IMR-90 (cell line): Measurements from ENCODE around the gene LEKR1. TPM values are rescaled to one million over a fixed set of nuclear protein-coding genes. Genes with fewer than 3 reads are reported as not detected.

Experiments used
- ATAC-seq: fragments of 200-7000 bp; cut with Tn5 transposase; 2 replicates; pipeline ENCODE4 v1.9.1; 2020; ENCODE audit warnings: low read depth, mild to moderate bottlenecking, moderate library complexity
- BruUV-seq: library from RNA; stranded (reverse); fragments of 400-500 nt; replicated peaks from 2 replicates; lab custom pipeline; 2021; lab: Mats Ljungman, UMichigan
- CTCF ChIA-PET: fragments of 300-600 bp; formaldehyde crosslinking; extraction: SDS; loops from one replicate; lab custom pipeline; 2021; ENCODE audit warnings: antibody characterized with exemption; lab: Yijun Ruan, JAX
- POLR2A ChIA-PET: fragments of 300-600 bp; sonication (Branson Sonifier 250); formaldehyde crosslinking; loops from one replicate; lab custom pipeline; 2022; ENCODE audit warnings: antibody characterized with exemption; ENCODE audit not compliant: unreplicated experiment; lab: Charles Lee
- DNase-seq: peaks from one replicate; pipeline ENCODE4 v3.0.0; 2013
- H2AFZ ChIP-seq: replicated peaks from 2 replicates; pipeline ENCODE3; 2013; ENCODE audit warnings: low read length, mild to moderate bottlenecking; ENCODE audit not compliant: poor library complexity
- H2AK5ac ChIP-seq: 2 replicates; pipeline ENCODE4 v1.6.1; 2013; ENCODE audit warnings: low read depth, low read length, inconsistent platforms
- H2AK9ac ChIP-seq: replicated peaks from 2 replicates; pipeline ENCODE3; 2013; ENCODE audit warnings: mild to moderate bottlenecking, low read depth, low read length, moderate library complexity; ENCODE audit not compliant: poor library complexity
- H2BK120ac ChIP-seq: 2 replicates; pipeline ENCODE4 v1.6.1; 2013; ENCODE audit warnings: low read depth, low read length, inconsistent platforms
- H2BK15ac ChIP-seq: 3 replicates; pipeline ENCODE4 v1.6.1; 2013; ENCODE audit warnings: low read depth, low read length, inconsistent platforms
- H2BK20ac ChIP-seq: 2 replicates; pipeline ENCODE4 v1.6.1; 2013; ENCODE audit warnings: low read depth, mild to moderate bottlenecking, inconsistent platforms, low read length, moderate library complexity
- H2BK5ac ChIP-seq: 2 replicates; pipeline ENCODE4 v1.6.1; 2013; ENCODE audit warnings: mild to moderate bottlenecking, low read depth, low read length, inconsistent platforms; ENCODE audit not compliant: poor library complexity, severe bottlenecking
- H3K14ac ChIP-seq: replicated peaks from 2 replicates; pipeline ENCODE4 v1.6.1; 2013; ENCODE audit warnings: low read depth, low read length, inconsistent platforms
- H3K18ac ChIP-seq: 2 replicates; pipeline ENCODE4 v1.6.1; 2013; ENCODE audit warnings: low read depth, low read length, control low read depth
- H3K23ac ChIP-seq: 2 replicates; pipeline ENCODE4 v1.6.1; 2013; ENCODE audit warnings: low read depth, low read length, inconsistent platforms
- H3K27ac ChIP-seq: 2 replicates; pipeline ENCODE4 v1.5.1; 2013; ENCODE audit warnings: mild to moderate bottlenecking, control low read depth, low read length; ENCODE audit not compliant: insufficient read depth
- H3K27me3 ChIP-seq: 2 replicates; pipeline ENCODE4 v1.6.1; 2013; ENCODE audit warnings: low read length; ENCODE audit not compliant: control insufficient read depth, insufficient read depth
- H3K36me3 ChIP-seq: 2 replicates; pipeline ENCODE4 v1.6.1; 2013; ENCODE audit warnings: low read length, mixed read lengths; ENCODE audit not compliant: control insufficient read depth, insufficient read depth
- H3K4ac ChIP-seq: 2 replicates; pipeline ENCODE4 v1.6.1; 2013; ENCODE audit warnings: low read depth, low read length, inconsistent platforms
- H3K4me1 ChIP-seq: 2 replicates; pipeline ENCODE4 v1.6.1; 2013; ENCODE audit warnings: low read length, mixed read lengths; ENCODE audit not compliant: control insufficient read depth, insufficient read depth
- H3K4me2 ChIP-seq: 2 replicates; pipeline ENCODE4 v1.6.1; 2013; ENCODE audit warnings: low read depth, mild to moderate bottlenecking, control low read depth, low read length, moderate library complexity
- H3K4me3 ChIP-seq: 2 replicates; pipeline ENCODE4 v1.5.1; 2013; ENCODE audit warnings: low read depth, mild to moderate bottlenecking, control low read depth, low read length, moderate library complexity; ENCODE audit not compliant: insufficient read depth
- H3K56ac ChIP-seq: 2 replicates; pipeline ENCODE4 v1.6.1; 2013; ENCODE audit warnings: low read length, inconsistent platforms; ENCODE audit not compliant: insufficient read depth; ENCODE audit errors: extremely low read depth
- H3K79me1 ChIP-seq, 2 experiments: 2 replicates each; pipeline ENCODE4 v1.6.1; 2013; ENCODE audit warnings: low read length in 2 of 2, inconsistent platforms in 1 of 2, low read depth in 1 of 2
- H3K9ac ChIP-seq: 2 replicates; pipeline ENCODE4 v1.6.1; 2013; ENCODE audit warnings: low read depth, low read length, control low read depth
- H3K9me1 ChIP-seq: 2 replicates; pipeline ENCODE4 v1.6.1; 2013; ENCODE audit warnings: low read length, inconsistent platforms; ENCODE audit not compliant: insufficient read depth
- H3K9me3 ChIP-seq: 2 replicates; pipeline ENCODE4 v1.6.1; 2013; ENCODE audit warnings: low read length; ENCODE audit not compliant: control insufficient read depth, insufficient read depth
- H4K20me1 ChIP-seq: 2 replicates; pipeline ENCODE4 v1.6.1; 2013; ENCODE audit warnings: low read length, inconsistent platforms; ENCODE audit not compliant: insufficient read depth
- H4K5ac ChIP-seq: 2 replicates; pipeline ENCODE4 v1.6.1; 2013; ENCODE audit warnings: mild to moderate bottlenecking, low read depth, low read length, control low read depth
- H4K8ac ChIP-seq, 2 experiments: 2 replicates each; pipeline ENCODE4 v1.6.1; 2013; ENCODE audit warnings: low read depth in 2 of 2, low read length in 2 of 2, control low read depth in 1 of 2, inconsistent platforms in 1 of 2
- H4K91ac ChIP-seq: 2 replicates; pipeline ENCODE4 v1.6.1; 2013; ENCODE audit warnings: low read depth, low read length, inconsistent platforms; ENCODE audit not compliant: insufficient read depth
- CEBPB ChIP-seq: IDR thresholded peaks from 2 replicates; pipeline ENCODE4 v1.6.1; 2012; ENCODE audit warnings: low read depth, low read length, improper control_type of control experiment
- CHD1 ChIP-seq: IDR thresholded peaks from 2 replicates; pipeline ENCODE4 v1.6.1; 2012; ENCODE audit warnings: low read depth, low read length, improper control_type of control experiment
- FOS ChIP-seq: fragments of 150-350 bp; IDR thresholded peaks from 2 replicates; pipeline ENCODE4 v1.6.1; 2016; ENCODE audit warnings: low read depth, low read length
- MAFK ChIP-seq: IDR thresholded peaks from 2 replicates; pipeline ENCODE4 v1.6.1; 2012; ENCODE audit warnings: low read depth, low read length, improper control_type of control experiment
- MAZ ChIP-seq: IDR thresholded peaks from 2 replicates; pipeline ENCODE4 v1.6.1; 2012; ENCODE audit warnings: low read depth, mild to moderate bottlenecking, low read length, improper control_type of control experiment, moderate library complexity, borderline replicate concordance
- MXI1 ChIP-seq: IDR thresholded peaks from 2 replicates; pipeline ENCODE4 v1.6.1; 2012; ENCODE audit warnings: low read depth, mild to moderate bottlenecking, low read length, moderate library complexity, borderline replicate concordance
- NFE2L2 ChIP-seq: fragments of 150-350 bp; IDR thresholded peaks from 2 replicates; pipeline ENCODE4 v1.6.1; 2016; ENCODE audit warnings: low read depth, mild to moderate bottlenecking, low read length
- POLR2A ChIP-seq: IDR thresholded peaks from 2 replicates; pipeline ENCODE4 v1.6.1; 2012; ENCODE audit warnings: mild to moderate bottlenecking, low read depth, low read length
- RFX5 ChIP-seq: IDR thresholded peaks from 2 replicates; pipeline ENCODE4 v1.8.0; 2012; ENCODE audit warnings: low read depth, mild to moderate bottlenecking, low read length, moderate library complexity
- WGBS, 2 experiments: methylation state at CpG; one replicate each; pipeline versions ENCODE4 v1.1.5 to v1.1.7; 2013; ENCODE audit warnings: missing lambda C conversion rate in 2 of 2; ENCODE audit not compliant: insufficient read length in 1 of 2; ENCODE audit errors: extremely low coverage in 2 of 2; 5-methylcytosine and 5-hydroxymethylcytosine counted together
- dilution Hi-C: fragments of 300-500 bp; cut with HindIII; formaldehyde crosslinking; loops from one replicate; pipeline ENCODE4 v1.14.3; 2018; ENCODE audit warnings: low sequenced_read_pairs; ENCODE audit not compliant: unreplicated experiment
- in situ Hi-C: fragments of 300-500 bp; cut with MboI; formaldehyde crosslinking; loops from 3 replicates; pipeline ENCODE4 v1.14.3; 2019; ENCODE audit warnings: low sequenced_read_pairs, inconsistent platforms, mixed read lengths
- intact Hi-C: fragments of 100-400 bp; cut with micrococcal nuclease; formaldehyde crosslinking; loops from 2 replicates; pipeline ENCODE4 v1.10.0; 2022
- polyA plus RNA-seq, 3 experiments: library from polyadenylated mRNA; depleted of rRNA; stranded (reverse); fragments of >200 nt; gene quantifications; 2 replicates each; pipeline ENCODE4 v1.2.3, GENCODE V29; 2012; ENCODE audit warnings: low replicate concordance in 1 of 3
- total RNA-seq: library from RNA; depleted of rRNA; stranded (reverse); fragments of >200 nt; gene quantifications from 2 replicates; pipeline ENCODE4 v1.2.3, GENCODE V29; 2012
- TF ChIP-seq, protein P1 (sequence below): fragments of 150-350 bp; IDR thresholded peaks from 2 replicates; pipeline ENCODE4 v1.6.1; 2017; ENCODE audit warnings: mild to moderate bottlenecking, antibody characterized with exemption, low read length, low read depth
- TF ChIP-seq, protein P2 (sequence below): conservative IDR thresholded peaks from 2 replicates; pipeline ENCODE4 v1.5.1; 2012; ENCODE audit warnings: mild to moderate bottlenecking, low read depth, low read length, improper control_type of control experiment
- TF ChIP-seq, protein P3 (sequence below): fragments of 150-350 bp; IDR thresholded peaks from 2 replicates; pipeline ENCODE4 v1.6.1; 2016; ENCODE audit warnings: low read depth, mild to moderate bottlenecking, low read length, moderate library complexity, borderline replicate concordance

Gene LEKR1
- total and polyA plus RNA-seq, 2 of the 4 experiments (the other 2 are of a cell fraction) = 0.19 to 0.36 TPM

DNA sequence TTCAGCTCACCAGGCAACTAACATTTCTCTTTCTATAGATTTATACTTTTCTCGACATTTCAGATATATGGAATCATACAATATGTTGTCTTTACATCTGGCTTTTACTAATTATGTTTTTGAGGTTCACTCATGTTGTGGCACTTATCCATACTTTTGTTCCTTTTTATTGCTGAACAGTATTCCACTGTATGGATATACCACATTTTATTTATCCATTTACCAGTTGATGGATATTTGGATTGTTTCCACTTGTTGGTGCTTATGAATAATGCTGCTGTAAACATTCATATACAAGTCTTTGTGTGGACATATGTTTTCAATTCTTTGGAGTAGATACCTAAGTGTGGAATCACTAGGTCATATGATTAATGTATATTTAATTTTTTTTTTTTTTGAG, 97.2 kb downstream of the LEKR1 start:
- intact Hi-C loops = no loop called here
- H2AFZ ChIP-seq = no peak overlapping the region
- DNase-seq = no peak
- no peak overlapping the region for H3K27ac ChIP-seq
- no peak overlapping the region for H3K56ac ChIP-seq
- H3K9me3 ChIP-seq = no peaks in the 10 kb centered on the region
- no peak overlapping the region for H3K14ac ChIP-seq
- H3K23ac ChIP-seq = no peak overlapping the region
- no peak overlapping the region for H3K18ac ChIP-seq
- no peak overlapping the region for H3K4me3 ChIP-seq
- no peak overlapping the region for H2BK120ac ChIP-seq
- H2BK5ac ChIP-seq = no peak overlapping the region
- H3K9me1 ChIP-seq = no peaks in the 10 kb centered on the region
- no peak overlapping the region for H2BK20ac ChIP-seq
- no CpG with 5 or more reads among the region's 1 CpG for whole genome bisulfite sequencing, 2 experiments
- in situ Hi-C loops = no loop called here
- H2AK9ac ChIP-seq = no peak overlapping the region
- no peaks in the 10 kb centered on the region for H3K79me1 ChIP-seq
- no peak overlapping the region for H4K5ac ChIP-seq
- H3K27me3 ChIP-seq = no peaks in the 10 kb centered on the region
- no peak for TF ChIP-seq MAZ
- TF ChIP-seq MAFK = no peak
- no peak for TF ChIP-seq MXI1
- no peak for TF ChIP-seq FOS
- TF ChIP-seq, protein P1, sequence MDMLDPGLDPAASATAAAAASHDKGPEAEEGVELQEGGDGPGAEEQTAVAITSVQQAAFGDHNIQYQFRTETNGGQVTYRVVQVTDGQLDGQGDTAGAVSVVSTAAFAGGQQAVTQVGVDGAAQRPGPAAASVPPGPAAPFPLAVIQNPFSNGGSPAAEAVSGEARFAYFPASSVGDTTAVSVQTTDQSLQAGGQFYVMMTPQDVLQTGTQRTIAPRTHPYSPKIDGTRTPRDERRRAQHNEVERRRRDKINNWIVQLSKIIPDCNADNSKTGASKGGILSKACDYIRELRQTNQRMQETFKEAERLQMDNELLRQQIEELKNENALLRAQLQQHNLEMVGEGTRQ = no peak
- TF ChIP-seq, protein P2, sequence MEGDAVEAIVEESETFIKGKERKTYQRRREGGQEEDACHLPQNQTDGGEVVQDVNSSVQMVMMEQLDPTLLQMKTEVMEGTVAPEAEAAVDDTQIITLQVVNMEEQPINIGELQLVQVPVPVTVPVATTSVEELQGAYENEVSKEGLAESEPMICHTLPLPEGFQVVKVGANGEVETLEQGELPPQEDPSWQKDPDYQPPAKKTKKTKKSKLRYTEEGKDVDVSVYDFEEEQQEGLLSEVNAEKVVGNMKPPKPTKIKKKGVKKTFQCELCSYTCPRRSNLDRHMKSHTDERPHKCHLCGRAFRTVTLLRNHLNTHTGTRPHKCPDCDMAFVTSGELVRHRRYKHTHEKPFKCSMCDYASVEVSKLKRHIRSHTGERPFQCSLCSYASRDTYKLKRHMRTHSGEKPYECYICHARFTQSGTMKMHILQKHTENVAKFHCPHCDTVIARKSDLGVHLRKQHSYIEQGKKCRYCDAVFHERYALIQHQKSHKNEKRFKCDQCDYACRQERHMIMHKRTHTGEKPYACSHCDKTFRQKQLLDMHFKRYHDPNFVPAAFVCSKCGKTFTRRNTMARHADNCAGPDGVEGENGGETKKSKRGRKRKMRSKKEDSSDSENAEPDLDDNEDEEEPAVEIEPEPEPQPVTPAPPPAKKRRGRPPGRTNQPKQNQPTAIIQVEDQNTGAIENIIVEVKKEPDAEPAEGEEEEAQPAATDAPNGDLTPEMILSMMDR = no peak
- no peak for TF ChIP-seq CEBPB
- TF ChIP-seq, protein P3, sequence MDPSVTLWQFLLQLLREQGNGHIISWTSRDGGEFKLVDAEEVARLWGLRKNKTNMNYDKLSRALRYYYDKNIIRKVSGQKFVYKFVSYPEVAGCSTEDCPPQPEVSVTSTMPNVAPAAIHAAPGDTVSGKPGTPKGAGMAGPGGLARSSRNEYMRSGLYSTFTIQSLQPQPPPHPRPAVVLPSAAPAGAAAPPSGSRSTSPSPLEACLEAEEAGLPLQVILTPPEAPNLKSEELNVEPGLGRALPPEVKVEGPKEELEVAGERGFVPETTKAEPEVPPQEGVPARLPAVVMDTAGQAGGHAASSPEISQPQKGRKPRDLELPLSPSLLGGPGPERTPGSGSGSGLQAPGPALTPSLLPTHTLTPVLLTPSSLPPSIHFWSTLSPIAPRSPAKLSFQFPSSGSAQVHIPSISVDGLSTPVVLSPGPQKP = no peak
- TF ChIP-seq POLR2A = no peak
- no peak for TF ChIP-seq RFX5
- TF ChIP-seq CHD1 = no peak
- no peak for TF ChIP-seq NFE2L2
- no peaks in the 10 kb centered on the region for H3K36me3 ChIP-seq
- no TSS peak for BruUV-seq
- no peak overlapping the region for H3K9ac ChIP-seq
- H3K4me1 ChIP-seq = no peaks in the 10 kb centered on the region
- H2BK15ac ChIP-seq = no peak overlapping the region
- no peak overlapping the region for H3K4me2 ChIP-seq
- no peak overlapping the region for H2AK5ac ChIP-seq
- POLR2A ChIA-PET = no interaction called here
- H4K8ac ChIP-seq = no peak overlapping the region
- no peak overlapping the region for H4K91ac ChIP-seq
- H3K4ac ChIP-seq = no peak overlapping the region
- dilution Hi-C loops = no loop called here
- ATAC-seq = no peak
- H4K20me1 ChIP-seq = no peaks in the 10 kb centered on the region
- CTCF ChIA-PET = no interaction called here
